ENCODE measurements around the gene TAF11L9.
"Not testable (repeated sequence)": the region's sequence is repeated elsewhere in the genome, so short reads cannot be mapped to it uniquely, and the experiment has no call there.

TAF11L9 gene

GRCh38 chr5:17604951-17605350 is 10.8 kb upstream of the TAF11L9 start:
- no peak for DNase-seq (ENCODE audit: low read depth)
- no peak overlapping the region for H3K4me3 ChIP-seq (ENCODE audit: control insufficient read depth, low read depth, low read length)
- TF ChIP-seq CTCF (IDR thresholded peaks at IDR 0.05; ENCODE audit: control insufficient read depth, insufficient read depth, low read depth, low read length, missing control alignments): no peak

GRCh38 chr5:17603880-17604279 is 9.7 kb upstream of the TAF11L9 start, which contains the start of gene TAF11L11:
TSS of gene TAF11L11 (plus strand) at chr5:17604183.
- DNase-seq (ENCODE audit: low read depth); H3K4me3 ChIP-seq (ENCODE audit: control insufficient read depth, low read depth, low read length): not testable (repeated sequence)

GRCh38 chr5:17597728-17598127 is 3.5 kb upstream of the TAF11L9 start, which contains the start of gene TAF11L10:
TSS of gene TAF11L10 (minus strand) at chr5:17597828.
- not testable (repeated sequence) for H3K4me3 ChIP-seq (ENCODE audit: control insufficient read depth, low read depth, low read length); DNase-seq (ENCODE audit: low read depth)

GRCh38 chr5:17590860-17591259 is 3.3 kb downstream of the TAF11L9 start, which contains the start of gene TAF11L8:
TSS of gene TAF11L8 (minus strand) at chr5:17590960.
- H3K4me3 ChIP-seq (ENCODE audit: control insufficient read depth, low read depth, low read length); DNase-seq (ENCODE audit: low read depth): not testable (repeated sequence)

GRCh38 chr5:17585658-17586057 is 8.5 kb downstream of the TAF11L9 start, which contains the start of gene TAF11L7:
TSS of gene TAF11L7 (minus strand) at chr5:17585758.
- not testable (repeated sequence) for DNase-seq (ENCODE audit: low read depth); H3K4me3 ChIP-seq (ENCODE audit: control insufficient read depth, low read depth, low read length)

Measured in AG09309 (cell line).